Measurements from ENCODE around the gene FBXO27. TPM values are rescaled to one million over a fixed set of nuclear protein-coding genes. Genes with fewer than 3 reads are reported as not detected.

The FBXO27 gene
- total RNA-seq, 1 donor from 2014 or later, result 0.84 TPM

- no peaks in the 10 kb centered on the region for H3K36me3 Mint-ChIP-seq (ENCODE audit: low read depth)
- intact Hi-C loops (cut with micrococcal nuclease), result no loop called here
- H3K4me1 Mint-ChIP-seq (ENCODE audit: low read depth), result peaks cover 5% of the 10 kb centered on the region
- H3K4me3 Mint-ChIP-seq (ENCODE audit: low read depth), result no peak overlapping the region
- H3K9me3 Mint-ChIP-seq, result no peaks in the 10 kb centered on the region
- H3K27me3 Mint-ChIP-seq (ENCODE audit: low read depth), result peaks cover 8% of the 10 kb centered on the region
- no peak overlapping the region for H3K27ac Mint-ChIP-seq
- no peak for DNase-seq (ENCODE audit: low spot score)
Measured at GRCh38 chr19:39057615-39058014, 25.3 kb upstream of the FBXO27 start.

- intact Hi-C loops (cut with micrococcal nuclease), result no loop called here
- no peak for DNase-seq (ENCODE audit: low spot score)
- Mint-ChIP-seq H3K4me3 (ENCODE audit: low read depth) (no peak overlapping the region), H3K4me1 (ENCODE audit: low read depth) (no peaks in the 10 kb centered on the region), H3K9me3 (no peaks in the 10 kb centered on the region), H3K27me3 (ENCODE audit: low read depth) (peaks cover 1% of the 10 kb centered on the region), H3K27ac (no peak overlapping the region), H3K36me3 (ENCODE audit: low read depth) (no peaks in the 10 kb centered on the region)
Measured at GRCh38 chr19:39054091-39054470, 21.7 kb upstream of the FBXO27 start.

DNA sequence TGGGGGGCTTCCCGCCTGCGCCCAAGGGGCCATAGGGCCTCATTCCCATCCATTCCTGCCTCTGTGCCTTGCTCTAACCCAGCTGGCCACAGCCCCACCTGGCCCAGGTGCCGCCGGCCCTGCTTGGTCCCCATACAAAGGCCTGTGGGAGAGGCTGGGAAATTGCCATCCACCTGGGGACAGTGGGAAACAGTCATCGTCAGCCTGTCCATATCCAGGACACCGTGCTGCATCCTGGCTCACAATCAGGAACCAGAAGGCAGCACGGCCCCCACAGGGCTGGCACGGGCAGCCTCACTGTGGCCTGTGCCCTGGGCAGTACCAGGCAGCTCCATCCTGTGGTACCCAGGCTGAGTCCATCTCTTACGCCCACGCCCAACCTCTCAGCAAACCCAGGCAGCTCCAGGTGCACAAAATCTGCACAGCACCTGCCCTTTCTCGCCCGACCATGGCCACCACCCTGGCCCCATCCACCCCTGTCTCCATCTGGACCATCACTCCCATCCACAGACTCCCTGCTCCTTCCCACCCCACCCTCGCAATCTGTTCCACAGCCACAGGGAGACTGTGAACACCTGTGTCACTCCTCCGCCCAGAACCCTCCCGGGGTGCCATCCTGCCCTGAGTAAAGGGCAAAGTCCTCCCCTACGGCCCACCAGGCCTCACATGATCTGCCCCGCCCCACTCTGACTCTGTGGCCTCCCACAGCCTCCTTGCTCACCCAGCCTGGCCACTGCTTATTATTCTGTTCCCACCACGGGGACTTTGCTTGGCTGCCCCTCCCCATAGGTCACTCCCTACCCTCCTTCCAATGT, 21.1 kb upstream of the FBXO27 start:
- no peaks in the 10 kb centered on the region for H3K9me3 Mint-ChIP-seq
- no peaks in the 10 kb centered on the region for H3K36me3 Mint-ChIP-seq (ENCODE audit: low read depth)
- H3K27me3 Mint-ChIP-seq (ENCODE audit: low read depth), result peaks cover 1% of the 10 kb centered on the region
- H3K27ac Mint-ChIP-seq, result no peak overlapping the region
- no peak for DNase-seq (ENCODE audit: low spot score)
- no peaks in the 10 kb centered on the region for H3K4me1 Mint-ChIP-seq (ENCODE audit: low read depth)
- intact Hi-C loops (cut with micrococcal nuclease), result no loop called here
- no peak overlapping the region for H3K4me3 Mint-ChIP-seq (ENCODE audit: low read depth)

DNA sequence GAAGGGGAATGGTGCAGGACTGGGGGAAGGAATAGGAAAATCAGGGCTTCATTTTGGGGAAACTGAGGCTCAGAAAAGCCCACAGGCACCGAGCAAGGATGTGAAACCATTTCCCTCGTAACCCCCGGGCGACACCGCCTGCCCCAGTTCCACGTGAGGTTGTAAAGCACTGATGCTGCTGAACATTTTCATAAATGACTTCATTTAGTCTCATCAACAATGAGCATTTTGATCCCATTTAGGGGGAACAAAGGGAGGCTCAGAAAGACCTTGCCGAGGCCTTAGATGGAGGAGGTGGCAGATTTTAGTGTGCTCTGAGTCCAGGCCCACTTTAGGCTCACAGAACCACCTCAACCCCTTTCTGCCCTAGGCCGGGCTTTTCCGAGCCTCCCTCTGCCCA, 20.5 kb upstream of the FBXO27 start:
- no peak for DNase-seq (ENCODE audit: low spot score)
- intact Hi-C loops (cut with micrococcal nuclease), result no loop called here
- no peak overlapping the region for H3K27ac Mint-ChIP-seq
- no peak overlapping the region for H3K4me3 Mint-ChIP-seq (ENCODE audit: low read depth)
- H3K36me3 Mint-ChIP-seq (ENCODE audit: low read depth), result no peaks in the 10 kb centered on the region
- H3K27me3 Mint-ChIP-seq (ENCODE audit: low read depth), result peaks cover 1% of the 10 kb centered on the region
- H3K9me3 Mint-ChIP-seq, result no peaks in the 10 kb centered on the region
- H3K4me1 Mint-ChIP-seq (ENCODE audit: low read depth), result no peaks in the 10 kb centered on the region

- Mint-ChIP-seq H3K27ac (no peak overlapping the region), H3K4me1 (ENCODE audit: low read depth) (no peaks in the 10 kb centered on the region), H3K4me3 (ENCODE audit: low read depth) (no peak overlapping the region), H3K36me3 (ENCODE audit: low read depth) (no peaks in the 10 kb centered on the region), H3K27me3 (ENCODE audit: low read depth) (peaks cover 1% of the 10 kb centered on the region), H3K9me3 (no peaks in the 10 kb centered on the region)
- intact Hi-C loops (cut with micrococcal nuclease), result no loop called here
- DNase-seq (ENCODE audit: low spot score), result peak; percentile 53
Measured at GRCh38 chr19:39052243-39052746, 19.9 kb upstream of the FBXO27 start.

DNA sequence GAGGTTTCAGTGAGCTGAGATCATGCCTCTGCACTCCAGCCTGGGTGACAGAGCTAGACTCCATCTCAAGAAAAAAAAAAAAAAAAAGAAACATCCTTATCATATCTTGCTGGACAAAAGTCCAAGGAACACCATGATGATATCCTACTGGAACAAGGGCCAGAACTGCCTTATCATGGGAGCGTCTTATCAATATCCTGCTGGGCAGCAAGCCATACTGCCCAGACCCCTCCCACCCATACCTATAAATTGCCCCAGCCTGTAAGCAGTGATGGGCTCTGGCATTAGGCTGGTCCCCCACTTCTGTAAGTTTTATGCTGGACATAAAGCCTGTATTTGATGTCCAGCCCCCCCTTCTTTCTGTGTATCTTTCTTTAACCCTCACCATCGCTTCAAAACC, 14.7 kb upstream of the FBXO27 start:
- Mint-ChIP-seq H3K4me1 (ENCODE audit: low read depth) (peaks cover 4% of the 10 kb centered on the region), H3K27me3 (ENCODE audit: low read depth) (peaks cover 1% of the 10 kb centered on the region), H3K4me3 (ENCODE audit: low read depth) (no peak overlapping the region), H3K9me3 (no peaks in the 10 kb centered on the region), H3K36me3 (ENCODE audit: low read depth) (no peaks in the 10 kb centered on the region), H3K27ac (no peak overlapping the region)
- intact Hi-C loops (cut with micrococcal nuclease), result no loop called here
- no peak for DNase-seq (ENCODE audit: low spot score)

- Mint-ChIP-seq H3K9me3 (no peaks in the 10 kb centered on the region), H3K4me1 (ENCODE audit: low read depth) (peaks cover 4% of the 10 kb centered on the region), H3K4me3 (ENCODE audit: low read depth) (no peak overlapping the region), H3K27ac (no peak overlapping the region), H3K27me3 (ENCODE audit: low read depth) (peaks cover 1% of the 10 kb centered on the region), H3K36me3 (ENCODE audit: low read depth) (no peaks in the 10 kb centered on the region)
- intact Hi-C loops (cut with micrococcal nuclease), result no loop called here
- DNase-seq (ENCODE audit: low spot score), result no peak
Measured at GRCh38 chr19:39046037-39046821, 13.9 kb upstream of the FBXO27 start.

DNA sequence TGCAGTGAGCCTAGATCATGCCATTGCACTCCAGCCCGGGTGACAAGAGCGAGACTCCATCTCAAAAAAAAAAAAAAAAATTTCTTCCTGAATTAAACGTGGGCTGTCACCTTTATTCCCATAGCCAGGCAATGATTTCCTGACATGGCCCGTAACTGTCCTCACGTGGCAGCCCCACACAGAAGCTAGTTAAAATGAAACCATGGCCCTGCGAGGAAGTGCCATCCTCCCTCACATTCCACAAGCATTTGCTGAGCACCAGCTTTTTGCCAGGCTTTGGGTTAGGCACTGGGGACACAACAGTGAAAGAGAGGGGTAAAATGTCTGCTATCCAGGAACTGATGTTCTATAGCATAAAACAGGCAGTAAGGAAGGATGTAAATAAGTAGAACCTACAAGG, 13.2 kb upstream of the FBXO27 start:
- intact Hi-C loops (cut with micrococcal nuclease), result no loop called here
- no peak overlapping the region for H3K4me3 Mint-ChIP-seq (ENCODE audit: low read depth)
- peaks cover 1% of the 10 kb centered on the region for H3K27me3 Mint-ChIP-seq (ENCODE audit: low read depth)
- H3K27ac Mint-ChIP-seq, result no peak overlapping the region
- DNase-seq (ENCODE audit: low spot score), result no peak
- no peaks in the 10 kb centered on the region for H3K9me3 Mint-ChIP-seq
- no peaks in the 10 kb centered on the region for H3K36me3 Mint-ChIP-seq (ENCODE audit: low read depth)
- H3K4me1 Mint-ChIP-seq (ENCODE audit: low read depth), result peaks cover 4% of the 10 kb centered on the region

DNA sequence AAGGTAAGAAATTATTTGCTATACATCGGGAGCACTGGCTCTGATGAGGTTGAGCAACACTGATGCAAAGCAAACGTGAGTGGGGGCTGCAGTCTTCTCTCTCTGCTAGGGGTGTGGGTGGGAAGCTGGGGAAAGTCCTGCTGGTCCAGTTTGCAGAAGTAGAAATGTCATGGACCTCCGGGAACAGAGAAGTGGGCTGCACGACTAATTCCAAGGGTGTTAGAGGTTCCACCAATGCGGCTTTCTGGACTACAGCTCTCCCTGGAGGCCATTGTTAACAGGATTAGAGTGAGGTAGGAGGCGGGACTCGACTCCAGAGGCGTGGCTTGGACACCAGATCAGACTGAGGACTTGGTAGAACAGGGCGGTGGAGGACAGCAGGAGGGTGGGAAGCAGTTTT, 5.7 kb upstream of the FBXO27 start:
- H3K27ac Mint-ChIP-seq, result no peak overlapping the region
- H3K36me3 Mint-ChIP-seq (ENCODE audit: low read depth), result no peaks in the 10 kb centered on the region
- no peaks in the 10 kb centered on the region for H3K9me3 Mint-ChIP-seq
- H3K27me3 Mint-ChIP-seq (ENCODE audit: low read depth), result peaks cover 22% of the 10 kb centered on the region
- intact Hi-C loops (cut with micrococcal nuclease), result loop anchor here (10.0 kb wide), 1 partner anchor 63 kb away; the partner anchor contains the start of gene FBXO17
- no peak overlapping the region for H3K4me3 Mint-ChIP-seq (ENCODE audit: low read depth)
- DNase-seq (ENCODE audit: low spot score), result no peak
- no peaks in the 10 kb centered on the region for H3K4me1 Mint-ChIP-seq (ENCODE audit: low read depth)

GRCh38 chr19:39037194-39037593, 4.8 kb upstream of the FBXO27 start:
- Mint-ChIP-seq H3K4me3 (ENCODE audit: low read depth) (no peak overlapping the region), H3K4me1 (ENCODE audit: low read depth) (no peaks in the 10 kb centered on the region), H3K9me3 (no peaks in the 10 kb centered on the region), H3K27ac (no peak overlapping the region), H3K27me3 (ENCODE audit: low read depth) (peaks cover 30% of the 10 kb centered on the region), H3K36me3 (ENCODE audit: low read depth) (no peaks in the 10 kb centered on the region)
- intact Hi-C loops (cut with micrococcal nuclease), result loop anchor here (10.0 kb wide), 1 partner anchor 62 kb away; the partner anchor contains the start of gene FBXO17
- DNase-seq (ENCODE audit: low spot score), result no peak

GRCh38 chr19:39036581-39036980, 4.2 kb upstream of the FBXO27 start:
- DNase-seq (ENCODE audit: low spot score), result no peak
- no peaks in the 10 kb centered on the region for H3K4me1 Mint-ChIP-seq (ENCODE audit: low read depth)
- H3K4me3 Mint-ChIP-seq (ENCODE audit: low read depth), result no peak overlapping the region
- H3K9me3 Mint-ChIP-seq, result no peaks in the 10 kb centered on the region
- H3K27me3 Mint-ChIP-seq (ENCODE audit: low read depth), result peaks cover 30% of the 10 kb centered on the region
- H3K36me3 Mint-ChIP-seq (ENCODE audit: low read depth), result no peaks in the 10 kb centered on the region
- H3K27ac Mint-ChIP-seq, result no peak overlapping the region
- intact Hi-C loops (cut with micrococcal nuclease), result loop anchor here (10.0 kb wide), 1 partner anchor 62 kb away; the partner anchor contains the start of gene FBXO17

GRCh38 chr19:39031368-39032062, 834 bp downstream of the FBXO27 start:
- H3K9me3 Mint-ChIP-seq, result peaks cover 4% of the 10 kb centered on the region
- peak overlapping the region; percentile 51 for H3K4me3 Mint-ChIP-seq (ENCODE audit: low read depth)
- no peaks in the 10 kb centered on the region for H3K36me3 Mint-ChIP-seq (ENCODE audit: low read depth)
- H3K27ac Mint-ChIP-seq, result no peak overlapping the region
- H3K4me1 Mint-ChIP-seq (ENCODE audit: low read depth), result peaks cover 7% of the 10 kb centered on the region
- intact Hi-C loops (cut with micrococcal nuclease), result loop anchor here (10.0 kb wide), 1 partner anchor 57 kb away; the partner anchor contains the start of gene FBXO17
- DNase-seq (ENCODE audit: low spot score), result peak; percentile 67
- peaks cover 25% of the 10 kb centered on the region for H3K27me3 Mint-ChIP-seq (ENCODE audit: low read depth)
